HG02759 (cell line): Measurements from ENCODE around the gene SLC16A14.

ENCODE experiments used
- ATAC-seq: cut with Tn5 transposase; IDR thresholded peaks from one replicate; pipeline ENCODE4 v1.9.1; 2021; ENCODE audit warnings: mild to moderate bottlenecking, moderate library complexity; ENCODE audit not compliant: unreplicated experiment

SLC16A14 gene

GRCh38 chr2:230043025-230043424, 25.7 kb downstream of the SLC16A14 start:
- ATAC-seq, result no peak

GRCh38 chr2:230042195-230042594, 26.5 kb downstream of the SLC16A14 start:
- no peak for ATAC-seq

GRCh38 chr2:230023313-230023712, 45.4 kb downstream of the SLC16A14 start:
- no peak for ATAC-seq

GRCh38 chr2:230019742-230020141, 49.0 kb downstream of the SLC16A14 start:
- ATAC-seq, result no peak

GRCh38 chr2:230018153-230018552, 50.6 kb downstream of the SLC16A14 start:
- no peak for ATAC-seq

- ATAC-seq, result no peak
Measured at GRCh38 chr2:230016844-230017243, 51.9 kb downstream of the SLC16A14 start.

GRCh38 chr2:230012267-230012884, 56.3 kb downstream of the SLC16A14 start:
- no peak for ATAC-seq

DNA sequence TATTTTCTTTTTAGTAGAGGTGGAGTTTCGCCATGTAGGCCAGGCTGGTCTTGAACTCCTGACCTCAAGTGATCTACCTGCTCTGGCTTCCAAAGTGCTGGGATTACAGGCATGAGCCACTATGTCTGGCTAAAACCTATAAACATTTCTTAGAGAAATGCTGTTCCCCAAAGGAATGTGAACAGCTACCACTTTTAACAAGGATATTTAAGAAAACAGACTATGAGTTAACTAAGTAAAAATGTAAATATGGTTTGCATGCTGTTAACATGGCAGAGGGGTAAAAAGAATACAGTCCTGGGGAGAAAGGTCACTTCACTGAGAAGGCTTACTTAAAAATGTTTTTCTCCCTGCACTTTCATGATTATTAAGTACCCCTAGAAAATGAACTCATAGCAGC, 57.1 kb downstream of the SLC16A14 start:
- ATAC-seq, result no peak

DNA sequence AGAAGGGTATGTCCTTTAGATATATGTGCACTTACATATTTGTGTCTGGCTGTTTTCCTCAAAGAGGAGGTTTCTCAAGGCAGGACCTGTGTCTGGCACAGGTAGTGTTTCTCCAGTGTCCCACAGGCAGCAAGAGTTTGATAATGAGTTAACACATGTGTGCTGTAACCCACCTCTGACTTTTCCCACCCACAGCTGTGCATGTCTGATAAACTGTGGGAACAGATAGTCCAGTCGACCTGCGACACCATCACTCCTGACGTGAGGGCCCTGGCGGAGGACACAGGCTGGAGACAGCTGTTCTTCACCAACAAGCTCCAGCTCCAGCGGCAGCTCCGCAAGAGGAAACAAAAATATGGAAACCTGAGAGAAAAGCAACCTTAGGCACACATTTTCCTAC, 58.2 kb downstream of the SLC16A14 start:
- ATAC-seq, result no peak

DNA sequence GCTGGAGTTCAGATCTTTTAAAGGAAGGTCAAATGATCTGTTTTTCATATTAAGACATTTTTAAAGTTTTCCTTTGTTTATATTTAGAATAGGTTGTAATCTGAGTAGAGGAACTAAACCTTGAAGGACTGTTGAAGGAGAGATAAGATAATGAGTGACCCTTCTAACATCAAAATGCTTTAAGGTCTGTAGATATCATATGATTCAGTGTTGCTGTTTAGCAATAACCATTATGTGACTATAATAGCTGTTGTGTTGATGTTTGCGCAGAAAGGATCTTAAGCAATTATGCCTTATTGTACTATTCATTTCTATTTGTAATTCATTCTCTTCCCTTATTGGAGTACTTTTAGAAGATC, 60.0 kb downstream of the SLC16A14 start:
- ATAC-seq, result no peak

GRCh38 chr2:230007931-230008707, 60.6 kb downstream of the SLC16A14 start:
- no peak for ATAC-seq

DNA sequence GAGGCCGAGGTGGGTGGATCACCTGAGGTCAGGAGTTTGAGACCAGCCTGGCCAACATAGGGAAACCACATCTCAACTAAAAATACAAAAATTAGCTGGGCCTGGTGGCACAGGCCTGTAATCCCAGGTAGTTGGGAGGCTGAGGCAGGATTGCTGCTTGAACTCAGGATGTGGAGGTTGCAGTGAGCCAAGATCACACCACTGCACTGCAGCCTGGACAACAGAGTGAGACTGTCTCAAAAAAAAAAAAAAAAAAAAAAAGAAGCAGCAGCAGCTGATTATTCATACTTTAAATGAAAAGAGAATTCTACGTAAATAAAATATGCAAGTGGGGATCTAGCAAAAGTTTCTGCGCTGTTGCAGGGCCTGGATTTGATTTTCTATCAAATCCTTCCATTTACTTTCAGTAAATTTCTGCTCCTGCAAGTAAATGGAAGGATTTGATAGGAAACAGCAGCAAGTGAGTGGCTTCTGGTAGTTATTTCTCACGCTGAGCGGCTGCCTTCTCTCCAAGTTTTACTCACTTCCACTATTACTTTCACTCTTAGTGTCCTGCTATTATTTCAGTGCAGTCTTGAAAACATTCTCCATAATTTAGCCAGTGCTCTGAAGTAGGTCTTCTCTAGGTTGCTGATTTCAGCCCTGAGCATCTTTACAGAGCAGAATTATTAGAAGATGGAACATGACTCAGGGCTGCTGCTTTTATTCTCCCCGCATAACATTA, 68.4 kb downstream of the SLC16A14 start:
- peak; percentile 96 for ATAC-seq

DNA sequence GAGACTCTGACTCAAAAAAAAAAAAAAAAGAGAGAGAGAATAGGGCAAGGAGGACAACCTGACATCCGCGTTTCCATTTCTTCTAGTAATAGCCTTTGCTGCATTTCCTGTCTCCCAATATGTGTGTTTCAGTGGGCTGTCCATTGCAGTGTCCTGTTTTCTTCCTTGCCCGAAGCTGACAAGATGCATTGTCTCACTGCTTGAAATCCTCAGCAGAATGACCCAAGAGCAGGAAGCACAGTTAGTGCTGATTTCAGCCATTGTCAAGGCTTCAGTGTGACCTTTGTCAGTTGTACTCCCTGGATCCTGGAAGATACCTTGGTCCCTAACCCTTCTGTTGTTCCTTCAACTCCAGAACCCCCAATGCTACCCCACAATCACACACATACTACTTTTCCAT, 71.2 kb downstream of the SLC16A14 start:
- no peak for ATAC-seq

GRCh38 chr2:229996320-229996719, 72.4 kb downstream of the SLC16A14 start:
- ATAC-seq, result no peak

GRCh38 chr2:229993236-229993635, 75.5 kb downstream of the SLC16A14 start:
- no peak for ATAC-seq
